ENCODE measurements around the gene ATG2B.

DNA sequence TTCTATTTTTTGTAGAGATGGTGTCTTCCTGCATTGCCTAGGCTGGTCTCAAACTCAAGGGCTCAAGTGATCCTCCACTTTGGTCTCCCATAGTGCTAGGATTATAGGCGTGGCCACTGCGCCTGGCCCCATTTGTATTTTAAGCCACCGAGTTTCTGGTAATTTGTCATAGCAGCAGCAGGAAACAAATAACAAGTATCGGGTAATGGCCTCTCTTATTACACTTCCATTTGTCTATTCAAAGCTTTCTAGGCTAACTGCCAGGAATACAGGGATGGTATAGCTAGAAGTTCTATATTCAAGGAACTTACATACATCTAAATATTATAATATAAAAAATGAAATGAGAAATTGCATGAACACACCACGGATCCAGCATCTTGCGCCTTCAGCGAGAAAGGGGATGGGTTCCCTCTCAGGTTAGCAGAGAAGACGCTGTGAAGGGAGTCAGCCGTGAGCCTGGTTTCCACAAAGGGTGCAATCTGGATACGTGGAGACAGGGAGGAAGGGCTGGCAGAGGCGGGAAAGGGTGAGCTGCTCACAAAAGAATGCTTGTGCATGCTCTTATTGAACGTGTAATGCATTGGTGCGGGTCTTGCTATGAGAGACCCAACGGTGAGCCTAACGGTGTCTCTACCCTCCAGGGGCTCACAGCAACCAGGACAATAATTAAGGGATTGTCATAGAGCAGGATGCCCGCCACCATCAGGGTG lies 97.6 kb downstream of the ATG2B start:
- TF ChIP-seq, protein P1, sequence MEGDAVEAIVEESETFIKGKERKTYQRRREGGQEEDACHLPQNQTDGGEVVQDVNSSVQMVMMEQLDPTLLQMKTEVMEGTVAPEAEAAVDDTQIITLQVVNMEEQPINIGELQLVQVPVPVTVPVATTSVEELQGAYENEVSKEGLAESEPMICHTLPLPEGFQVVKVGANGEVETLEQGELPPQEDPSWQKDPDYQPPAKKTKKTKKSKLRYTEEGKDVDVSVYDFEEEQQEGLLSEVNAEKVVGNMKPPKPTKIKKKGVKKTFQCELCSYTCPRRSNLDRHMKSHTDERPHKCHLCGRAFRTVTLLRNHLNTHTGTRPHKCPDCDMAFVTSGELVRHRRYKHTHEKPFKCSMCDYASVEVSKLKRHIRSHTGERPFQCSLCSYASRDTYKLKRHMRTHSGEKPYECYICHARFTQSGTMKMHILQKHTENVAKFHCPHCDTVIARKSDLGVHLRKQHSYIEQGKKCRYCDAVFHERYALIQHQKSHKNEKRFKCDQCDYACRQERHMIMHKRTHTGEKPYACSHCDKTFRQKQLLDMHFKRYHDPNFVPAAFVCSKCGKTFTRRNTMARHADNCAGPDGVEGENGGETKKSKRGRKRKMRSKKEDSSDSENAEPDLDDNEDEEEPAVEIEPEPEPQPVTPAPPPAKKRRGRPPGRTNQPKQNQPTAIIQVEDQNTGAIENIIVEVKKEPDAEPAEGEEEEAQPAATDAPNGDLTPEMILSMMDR (IDR thresholded peaks at IDR 0.05): no peak
- TF ChIP-seq EZH2 (IDR thresholded peaks at IDR 0.05): no peak

Data from neural progenitor cell (in vitro differentiated cells).